K562 (cell line): ENCODE data around the gene CHAD.

Experiments used
- C11orf30 ChIP-seq: fragments of 450-650 bp; IDR thresholded peaks from 2 replicates; pipeline ENCODE4 v1.6.1; 2016; ENCODE audit warnings: low read depth, mild to moderate bottlenecking
- EZH2 ChIP-seq: IDR thresholded peaks from 2 replicates; pipeline ENCODE4 v1.6.1; 2012; ENCODE audit warnings: low read depth, mild to moderate bottlenecking, inconsistent platforms, low read length, borderline replicate concordance
- HNRNPK ChIP-seq: fragments of 200-400 bp; formaldehyde crosslinking; IDR thresholded peaks from one replicate; pipeline ENCODE4 v1.6.1; 2018; ENCODE audit warnings: mild to moderate bottlenecking, low read depth, low read length; ENCODE audit not compliant: poor library complexity, severe bottlenecking
- PTBP1 ChIP-seq: fragments of 200-400 bp; formaldehyde crosslinking; IDR thresholded peaks from 2 replicates; pipeline ENCODE4 v1.6.1; 2017; ENCODE audit warnings: low read depth, low read length
- SNRNP70 ChIP-seq: fragments of 200-400 bp; formaldehyde crosslinking; optimal IDR thresholded peaks from 2 replicates; pipeline ENCODE3; 2017; ENCODE audit warnings: low read depth, low read length
- ZNF3 ChIP-seq: fragments of 250-450 bp; sonication (Bioruptor Pico); IDR thresholded peaks from 2 replicates; pipeline ENCODE4 v1.5.0; 2021; ENCODE audit warnings: mild to moderate bottlenecking, moderate library complexity
- ZNF77 ChIP-seq: fragments of 250-450 bp; sonication (Bioruptor Pico); IDR thresholded peaks from 2 replicates; pipeline ENCODE4 v1.5.0; 2020
- TF ChIP-seq, protein P1 (sequence below), 3 experiments: fragments of 200-800 bp in 1 of 3; fragments of 250-450 bp in 1 of 3; fragments of 450-650 bp in 1 of 3; sonication (Bioruptor Pico) in 1 of 3; sonication (Bioruptor generic) in 1 of 3; formaldehyde crosslinking in 1 of 3; IDR thresholded peaks; 2 replicates each; pipeline versions ENCODE4 v1.6.1 to v1.8.0; 2016 to 2022; ENCODE audit warnings: mild to moderate bottlenecking in 2 of 3, missing genetic modification characterization in 2 of 3, missing compliant biosample characterization in 1 of 3, moderate library complexity in 1 of 3
- TF ChIP-seq, protein P2 (sequence below), 2 experiments: fragments of 450-650 bp; formaldehyde crosslinking in 1 of 2; IDR thresholded peaks; 2 replicates each; pipeline versions ENCODE4 v1.4.0 to v1.6.1; 2014 to 2020; ENCODE audit warnings: mild to moderate bottlenecking in 2 of 2, borderline replicate concordance in 1 of 2, low read depth in 1 of 2

- TF ChIP-seq, protein P1, sequence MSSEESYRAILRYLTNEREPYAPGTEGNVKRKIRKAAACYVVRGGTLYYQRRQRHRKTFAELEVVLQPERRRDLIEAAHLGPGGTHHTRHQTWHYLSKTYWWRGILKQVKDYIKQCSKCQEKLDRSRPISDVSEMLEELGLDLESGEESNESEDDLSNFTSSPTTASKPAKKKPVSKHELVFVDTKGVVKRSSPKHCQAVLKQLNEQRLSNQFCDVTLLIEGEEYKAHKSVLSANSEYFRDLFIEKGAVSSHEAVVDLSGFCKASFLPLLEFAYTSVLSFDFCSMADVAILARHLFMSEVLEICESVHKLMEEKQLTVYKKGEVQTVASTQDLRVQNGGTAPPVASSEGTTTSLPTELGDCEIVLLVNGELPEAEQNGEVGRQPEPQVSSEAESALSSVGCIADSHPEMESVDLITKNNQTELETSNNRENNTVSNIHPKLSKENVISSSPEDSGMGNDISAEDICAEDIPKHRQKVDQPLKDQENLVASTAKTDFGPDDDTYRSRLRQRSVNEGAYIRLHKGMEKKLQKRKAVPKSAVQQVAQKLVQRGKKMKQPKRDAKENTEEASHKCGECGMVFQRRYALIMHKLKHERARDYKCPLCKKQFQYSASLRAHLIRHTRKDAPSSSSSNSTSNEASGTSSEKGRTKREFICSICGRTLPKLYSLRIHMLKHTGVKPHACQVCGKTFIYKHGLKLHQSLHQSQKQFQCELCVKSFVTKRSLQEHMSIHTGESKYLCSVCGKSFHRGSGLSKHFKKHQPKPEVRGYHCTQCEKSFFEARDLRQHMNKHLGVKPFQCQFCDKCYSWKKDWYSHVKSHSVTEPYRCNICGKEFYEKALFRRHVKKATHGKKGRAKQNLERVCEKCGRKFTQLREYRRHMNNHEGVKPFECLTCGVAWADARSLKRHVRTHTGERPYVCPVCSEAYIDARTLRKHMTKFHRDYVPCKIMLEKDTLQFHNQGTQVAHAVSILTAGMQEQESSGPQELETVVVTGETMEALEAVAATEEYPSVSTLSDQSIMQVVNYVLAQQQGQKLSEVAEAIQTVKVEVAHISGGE (CRISPR knock-in tag; IDR thresholded peaks at IDR 0.05): no peak
- no peak for TF ChIP-seq EZH2
- TF ChIP-seq, protein P2, sequence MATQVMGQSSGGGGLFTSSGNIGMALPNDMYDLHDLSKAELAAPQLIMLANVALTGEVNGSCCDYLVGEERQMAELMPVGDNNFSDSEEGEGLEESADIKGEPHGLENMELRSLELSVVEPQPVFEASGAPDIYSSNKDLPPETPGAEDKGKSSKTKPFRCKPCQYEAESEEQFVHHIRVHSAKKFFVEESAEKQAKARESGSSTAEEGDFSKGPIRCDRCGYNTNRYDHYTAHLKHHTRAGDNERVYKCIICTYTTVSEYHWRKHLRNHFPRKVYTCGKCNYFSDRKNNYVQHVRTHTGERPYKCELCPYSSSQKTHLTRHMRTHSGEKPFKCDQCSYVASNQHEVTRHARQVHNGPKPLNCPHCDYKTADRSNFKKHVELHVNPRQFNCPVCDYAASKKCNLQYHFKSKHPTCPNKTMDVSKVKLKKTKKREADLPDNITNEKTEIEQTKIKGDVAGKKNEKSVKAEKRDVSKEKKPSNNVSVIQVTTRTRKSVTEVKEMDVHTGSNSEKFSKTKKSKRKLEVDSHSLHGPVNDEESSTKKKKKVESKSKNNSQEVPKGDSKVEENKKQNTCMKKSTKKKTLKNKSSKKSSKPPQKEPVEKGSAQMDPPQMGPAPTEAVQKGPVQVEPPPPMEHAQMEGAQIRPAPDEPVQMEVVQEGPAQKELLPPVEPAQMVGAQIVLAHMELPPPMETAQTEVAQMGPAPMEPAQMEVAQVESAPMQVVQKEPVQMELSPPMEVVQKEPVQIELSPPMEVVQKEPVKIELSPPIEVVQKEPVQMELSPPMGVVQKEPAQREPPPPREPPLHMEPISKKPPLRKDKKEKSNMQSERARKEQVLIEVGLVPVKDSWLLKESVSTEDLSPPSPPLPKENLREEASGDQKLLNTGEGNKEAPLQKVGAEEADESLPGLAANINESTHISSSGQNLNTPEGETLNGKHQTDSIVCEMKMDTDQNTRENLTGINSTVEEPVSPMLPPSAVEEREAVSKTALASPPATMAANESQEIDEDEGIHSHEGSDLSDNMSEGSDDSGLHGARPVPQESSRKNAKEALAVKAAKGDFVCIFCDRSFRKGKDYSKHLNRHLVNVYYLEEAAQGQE (IDR thresholded peaks at IDR 0.05; ENCODE audit: borderline replicate concordance): no peak
- TF ChIP-seq, protein P2 (CRISPR knock-in tag; IDR thresholded peaks at IDR 0.05; ENCODE audit: low read depth): no peak
- TF ChIP-seq PTBP1: no peak
- no peak for TF ChIP-seq ZNF77
- TF ChIP-seq C11orf30: no peak
- no peak for TF ChIP-seq SNRNP70
- no peak for TF ChIP-seq ZNF3
- TF ChIP-seq HNRNPK: no peak
These were observed 15.9 kb upstream of the CHAD start for GRCh38 chr17:50484386-50485155.
